Testis (tissue), 3 donors: ENCODE results near the gene EXOC2. TPM values are rescaled to one million over a fixed set of nuclear protein-coding genes. Genes with fewer than 3 reads are reported as not detected.

Experiments
- DNase-seq: peaks from one replicate; pipeline ENCODE4 v3.0.0-alpha.2; 2019
- H3K27ac ChIP-seq, 2 donors: fragments of 200-600 bp; sonication (generic); one replicate each; pipeline ENCODE4 v1.5.1; 2019
- H3K27me3 ChIP-seq: fragments of 200-600 bp; sonication (generic); one replicate; pipeline ENCODE4 v1.5.1; 2019
- H3K36me3 ChIP-seq: fragments of 200-600 bp; sonication (generic); one replicate; pipeline ENCODE4 v1.5.1; 2017; ENCODE audit warnings: low read depth; ENCODE audit errors: missing control alignments
- H3K4me1 ChIP-seq: fragments of 200-600 bp; sonication (generic); one replicate; pipeline ENCODE4 v1.5.1; 2019
- H3K4me3 ChIP-seq, 2 donors: fragments of 200-600 bp; sonication (generic); one replicate each; pipeline ENCODE4 v1.5.1; 2017 to 2019
- H3K9me3 ChIP-seq: fragments of 200-600 bp; sonication (generic); one replicate; pipeline ENCODE4 v1.5.1; 2017
- POLR2A ChIP-seq: fragments of 450-650 bp; IDR thresholded peaks from one replicate; pipeline ENCODE4 v1.6.1; 2017; ENCODE audit warnings: antibody characterized with exemption, mild to moderate bottlenecking, moderate library complexity
- WGBS, 2 donors: methylation state at CpG; one replicate each; pipeline ENCODE4 v1.1.5; 2018; 5-methylcytosine and 5-hydroxymethylcytosine counted together
- intact Hi-C: fragments of 100-400 bp; cut with DNase I; formaldehyde crosslinking; loops from one replicate; pipeline ENCODE4 v1.15.1; 2023; ENCODE audit warnings: low total_unique reads
- polyA plus RNA-seq: library from polyadenylated mRNA; stranded (reverse); fragments of 350-450 nt; fragmentation: Illumina TruSeq; extraction: RNeasy Lipid Tissue Mini Kit (QIAGEN cat#74804); gene quantifications from one replicate; pipeline ENCODE4 v1.2.3, GENCODE V29; 2014; ENCODE audit warnings: low read depth, low replicate concordance; ENCODE audit not compliant: insufficient read depth
- total RNA-seq, 2 donors: library from RNA; depleted of rRNA; stranded (reverse); fragments of >200 nt; gene quantifications; one replicate each; pipeline ENCODE4 v1.2.3, GENCODE V29; 2016
- TF ChIP-seq, protein P1 (sequence below), 3 experiments: fragments of 450-650 bp in 2 of 3; fragments of 200-600 bp in 1 of 3; sonication (generic) in 1 of 3; IDR thresholded peaks; one replicate each; pipeline ENCODE4 v1.5.1; 2016 to 2019; ENCODE audit warnings: antibody characterized with exemption in 3 of 3, mild to moderate bottlenecking in 2 of 3, moderate library complexity in 1 of 3

The EXOC2 gene
- total and polyA plus RNA-seq, 3 donors from 2014 or later = 32.8 to 51.0 (median 44.3) TPM

GRCh38 chr6:501891-502601 is 190.9 kb downstream of the EXOC2 start:
- no peaks in the 10 kb centered on the region for H3K36me3 ChIP-seq
- H3K4me1 ChIP-seq = no peaks in the 10 kb centered on the region
- no peaks in the 10 kb centered on the region for H3K27me3 ChIP-seq
- intact Hi-C loops = no loop called here
- H3K4me3 ChIP-seq = no peak overlapping the region
- WGBS, 2 donors = 77 to 80% methylated on average over 22 of the region's 22 CpGs
- no peaks in the 10 kb centered on the region for H3K9me3 ChIP-seq
- no peak for DNase-seq
- TF ChIP-seq, protein P1, sequence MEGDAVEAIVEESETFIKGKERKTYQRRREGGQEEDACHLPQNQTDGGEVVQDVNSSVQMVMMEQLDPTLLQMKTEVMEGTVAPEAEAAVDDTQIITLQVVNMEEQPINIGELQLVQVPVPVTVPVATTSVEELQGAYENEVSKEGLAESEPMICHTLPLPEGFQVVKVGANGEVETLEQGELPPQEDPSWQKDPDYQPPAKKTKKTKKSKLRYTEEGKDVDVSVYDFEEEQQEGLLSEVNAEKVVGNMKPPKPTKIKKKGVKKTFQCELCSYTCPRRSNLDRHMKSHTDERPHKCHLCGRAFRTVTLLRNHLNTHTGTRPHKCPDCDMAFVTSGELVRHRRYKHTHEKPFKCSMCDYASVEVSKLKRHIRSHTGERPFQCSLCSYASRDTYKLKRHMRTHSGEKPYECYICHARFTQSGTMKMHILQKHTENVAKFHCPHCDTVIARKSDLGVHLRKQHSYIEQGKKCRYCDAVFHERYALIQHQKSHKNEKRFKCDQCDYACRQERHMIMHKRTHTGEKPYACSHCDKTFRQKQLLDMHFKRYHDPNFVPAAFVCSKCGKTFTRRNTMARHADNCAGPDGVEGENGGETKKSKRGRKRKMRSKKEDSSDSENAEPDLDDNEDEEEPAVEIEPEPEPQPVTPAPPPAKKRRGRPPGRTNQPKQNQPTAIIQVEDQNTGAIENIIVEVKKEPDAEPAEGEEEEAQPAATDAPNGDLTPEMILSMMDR (IDR thresholded peaks at IDR 0.05) = no peak
- no peak for TF ChIP-seq POLR2A
- H3K27ac ChIP-seq = no peak overlapping the region

GRCh38 chr6:499617-500016 is 193.3 kb downstream of the EXOC2 start:
- intact Hi-C loops = no loop called here

GRCh38 chr6:498795-499231 is 194.1 kb downstream of the EXOC2 start:
- DNase-seq = no peak
- Histone ChIP-seq H3K36me3 (no peaks in the 10 kb centered on the region), H3K27ac (no peak overlapping the region), H3K27me3 (no peaks in the 10 kb centered on the region), H3K4me3 (no peak overlapping the region), H3K9me3 (no peaks in the 10 kb centered on the region), H3K4me1 (no peaks in the 10 kb centered on the region)
- intact Hi-C loops = no loop called here
- 87 to 89% methylated on average over 9 of the region's 9 CpGs for WGBS, 2 donors
- no peak for TF ChIP-seq POLR2A
- TF ChIP-seq, protein P1 (IDR thresholded peaks at IDR 0.05) = no peak

More at GRCh38 chr6:499617-500016, 193.3 kb downstream of the EXOC2 start:
- H3K27ac ChIP-seq = no peak overlapping the region
- TF ChIP-seq, protein P1 (IDR thresholded peaks at IDR 0.05) = no peak
- TF ChIP-seq POLR2A = no peak
- H3K9me3 ChIP-seq = no peaks in the 10 kb centered on the region
- WGBS, 2 donors = 91 to 92% methylated on average over 3 of the region's 3 CpGs
- H3K27me3 ChIP-seq = no peaks in the 10 kb centered on the region
- no peak overlapping the region for H3K4me3 ChIP-seq
- H3K4me1 ChIP-seq = no peaks in the 10 kb centered on the region
- DNase-seq = no peak
- H3K36me3 ChIP-seq = no peaks in the 10 kb centered on the region

GRCh38 chr6:497258-497657 is 195.7 kb downstream of the EXOC2 start:
- intact Hi-C loops = no loop called here
- 87 to 89% methylated on average over 2 of the region's 2 CpGs for WGBS, 2 donors
- Histone ChIP-seq H3K9me3 (no peaks in the 10 kb centered on the region), H3K4me1 (no peaks in the 10 kb centered on the region), H3K36me3 (no peaks in the 10 kb centered on the region), H3K27ac (no peak overlapping the region), H3K4me3 (no peak overlapping the region), H3K27me3 (no peaks in the 10 kb centered on the region)
- TF ChIP-seq, protein P1 (IDR thresholded peaks at IDR 0.05) = no peak
- no peak for TF ChIP-seq POLR2A
- no peak for DNase-seq

DNA sequence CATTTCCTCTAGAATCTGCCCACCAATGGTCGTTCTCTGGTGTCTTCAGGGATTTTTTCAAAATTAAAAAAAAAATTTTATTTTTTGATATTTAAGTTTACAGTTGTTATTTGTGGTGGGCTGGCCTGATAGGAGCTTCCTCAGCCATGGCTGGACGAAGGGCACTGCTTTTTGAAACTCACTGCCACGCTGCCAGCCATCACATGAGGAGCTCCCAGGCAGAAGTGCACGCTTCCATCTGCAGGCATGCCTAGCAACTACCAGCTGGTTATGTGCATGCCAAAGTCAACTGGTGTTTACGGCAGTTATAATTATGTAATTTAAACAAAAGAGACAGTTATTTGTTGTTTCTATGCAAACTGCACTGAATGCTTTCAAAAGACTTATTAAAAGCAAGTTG is 196.3 kb downstream of the EXOC2 start:
- TF ChIP-seq, protein P1 (IDR thresholded peaks at IDR 0.05) = no peak
- no peak for TF ChIP-seq POLR2A
- H3K27me3 ChIP-seq = no peaks in the 10 kb centered on the region
- H3K27ac ChIP-seq = no peak overlapping the region
- 97 to 98% methylated on average over 5 of the region's 5 CpGs for WGBS, 2 donors
- no peaks in the 10 kb centered on the region for H3K4me1 ChIP-seq
- intact Hi-C loops = no loop called here
- H3K9me3 ChIP-seq = no peaks in the 10 kb centered on the region
- DNase-seq = no peak
- H3K4me3 ChIP-seq = no peak overlapping the region
- H3K36me3 ChIP-seq = no peaks in the 10 kb centered on the region
